Uterus (tissue), 2 donors: Measurements from ENCODE around the gene SETBP1.

ENCODE experiments used
- POLR2A ChIP-seq, 2 donors: fragments of 450-650 bp; IDR thresholded peaks; one replicate each; pipeline ENCODE4 v1.6.1; 2016; ENCODE audit warnings: antibody characterized with exemption in 2 of 2, mild to moderate bottlenecking in 1 of 2, moderate library complexity in 1 of 2
- TF ChIP-seq, protein P1 (sequence below), 4 experiments: fragments of 200-600 bp in 2 of 4; fragments of 450-650 bp in 2 of 4; sonication (generic) in 2 of 4; IDR thresholded peaks; one replicate each; pipeline ENCODE4 v1.5.1; 2016 to 2019; ENCODE audit warnings: antibody characterized with exemption in 4 of 4, mild to moderate bottlenecking in 2 of 4, moderate library complexity in 1 of 4

DNA sequence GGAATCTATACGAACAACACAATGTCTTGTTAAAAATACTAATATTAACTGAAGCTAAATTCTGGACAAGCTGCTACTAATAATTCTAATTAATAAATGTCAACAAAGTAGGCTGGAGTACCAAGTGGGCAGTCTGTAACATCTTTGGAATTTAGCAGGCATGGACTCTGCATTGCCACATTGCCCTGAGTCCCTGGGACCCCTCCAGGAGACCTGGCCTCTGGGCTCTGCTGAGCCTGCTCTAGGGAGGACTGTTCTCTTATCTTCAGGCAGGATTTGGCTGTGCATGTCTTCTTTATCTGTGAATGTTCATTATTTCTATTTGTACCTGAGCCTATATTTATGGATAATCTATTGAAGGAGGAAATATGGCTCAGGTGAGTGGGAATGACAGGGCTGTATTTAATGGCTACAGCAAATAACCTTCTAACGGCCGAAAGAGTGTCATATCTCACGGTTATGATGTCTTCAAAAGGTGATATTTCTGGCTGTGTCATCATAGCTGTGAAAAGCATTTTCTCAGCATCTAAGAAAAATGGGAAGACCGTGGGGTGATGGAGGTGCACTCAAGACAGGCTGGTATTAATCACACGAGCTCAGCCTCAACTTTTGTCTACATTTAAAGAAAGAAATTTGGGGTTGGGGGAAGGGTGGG lies 28.6 kb upstream of the SETBP1 start:
- no peak for TF ChIP-seq POLR2A (IDR thresholded peaks at IDR 0.05)
- TF ChIP-seq, protein P1, sequence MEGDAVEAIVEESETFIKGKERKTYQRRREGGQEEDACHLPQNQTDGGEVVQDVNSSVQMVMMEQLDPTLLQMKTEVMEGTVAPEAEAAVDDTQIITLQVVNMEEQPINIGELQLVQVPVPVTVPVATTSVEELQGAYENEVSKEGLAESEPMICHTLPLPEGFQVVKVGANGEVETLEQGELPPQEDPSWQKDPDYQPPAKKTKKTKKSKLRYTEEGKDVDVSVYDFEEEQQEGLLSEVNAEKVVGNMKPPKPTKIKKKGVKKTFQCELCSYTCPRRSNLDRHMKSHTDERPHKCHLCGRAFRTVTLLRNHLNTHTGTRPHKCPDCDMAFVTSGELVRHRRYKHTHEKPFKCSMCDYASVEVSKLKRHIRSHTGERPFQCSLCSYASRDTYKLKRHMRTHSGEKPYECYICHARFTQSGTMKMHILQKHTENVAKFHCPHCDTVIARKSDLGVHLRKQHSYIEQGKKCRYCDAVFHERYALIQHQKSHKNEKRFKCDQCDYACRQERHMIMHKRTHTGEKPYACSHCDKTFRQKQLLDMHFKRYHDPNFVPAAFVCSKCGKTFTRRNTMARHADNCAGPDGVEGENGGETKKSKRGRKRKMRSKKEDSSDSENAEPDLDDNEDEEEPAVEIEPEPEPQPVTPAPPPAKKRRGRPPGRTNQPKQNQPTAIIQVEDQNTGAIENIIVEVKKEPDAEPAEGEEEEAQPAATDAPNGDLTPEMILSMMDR (IDR thresholded peaks at IDR 0.05): no peak
